IMR-90 (cell line): ENCODE data around the gene PDCL3. TPM values are rescaled to one million over a fixed set of nuclear protein-coding genes. Genes with fewer than 3 reads are reported as not detected.

Experiments used
- ATAC-seq: fragments of 200-7000 bp; cut with Tn5 transposase; 2 replicates; pipeline ENCODE4 v1.9.1; 2020; ENCODE audit warnings: low read depth, mild to moderate bottlenecking, moderate library complexity
- BruUV-seq: library from RNA; stranded (reverse); fragments of 400-500 nt; replicated peaks from 2 replicates; lab custom pipeline; 2021; lab: Mats Ljungman, UMichigan
- CTCF ChIA-PET: fragments of 300-600 bp; formaldehyde crosslinking; extraction: SDS; loops from one replicate; lab custom pipeline; 2021; ENCODE audit warnings: antibody characterized with exemption; lab: Yijun Ruan, JAX
- POLR2A ChIA-PET: fragments of 300-600 bp; sonication (Branson Sonifier 250); formaldehyde crosslinking; loops from one replicate; lab custom pipeline; 2022; ENCODE audit warnings: antibody characterized with exemption; ENCODE audit not compliant: unreplicated experiment; lab: Charles Lee
- DNase-seq: peaks from one replicate; pipeline ENCODE4 v3.0.0; 2013
- H2AFZ ChIP-seq: replicated peaks from 2 replicates; pipeline ENCODE3; 2013; ENCODE audit warnings: low read length, mild to moderate bottlenecking; ENCODE audit not compliant: poor library complexity
- H2AK5ac ChIP-seq: 2 replicates; pipeline ENCODE4 v1.6.1; 2013; ENCODE audit warnings: low read depth, low read length, inconsistent platforms
- H2AK9ac ChIP-seq: replicated peaks from 2 replicates; pipeline ENCODE3; 2013; ENCODE audit warnings: mild to moderate bottlenecking, low read depth, low read length, moderate library complexity; ENCODE audit not compliant: poor library complexity
- H2BK120ac ChIP-seq: 2 replicates; pipeline ENCODE4 v1.6.1; 2013; ENCODE audit warnings: low read depth, low read length, inconsistent platforms
- H2BK15ac ChIP-seq: 3 replicates; pipeline ENCODE4 v1.6.1; 2013; ENCODE audit warnings: low read depth, low read length, inconsistent platforms
- H2BK20ac ChIP-seq: 2 replicates; pipeline ENCODE4 v1.6.1; 2013; ENCODE audit warnings: low read depth, mild to moderate bottlenecking, inconsistent platforms, low read length, moderate library complexity
- H2BK5ac ChIP-seq: 2 replicates; pipeline ENCODE4 v1.6.1; 2013; ENCODE audit warnings: mild to moderate bottlenecking, low read depth, low read length, inconsistent platforms; ENCODE audit not compliant: poor library complexity, severe bottlenecking
- H3K14ac ChIP-seq: replicated peaks from 2 replicates; pipeline ENCODE4 v1.6.1; 2013; ENCODE audit warnings: low read depth, low read length, inconsistent platforms
- H3K18ac ChIP-seq: 2 replicates; pipeline ENCODE4 v1.6.1; 2013; ENCODE audit warnings: low read depth, low read length, control low read depth
- H3K23ac ChIP-seq: 2 replicates; pipeline ENCODE4 v1.6.1; 2013; ENCODE audit warnings: low read depth, low read length, inconsistent platforms
- H3K27ac ChIP-seq: 2 replicates; pipeline ENCODE4 v1.5.1; 2013; ENCODE audit warnings: mild to moderate bottlenecking, control low read depth, low read length; ENCODE audit not compliant: insufficient read depth
- H3K27me3 ChIP-seq: 2 replicates; pipeline ENCODE4 v1.6.1; 2013; ENCODE audit warnings: low read length; ENCODE audit not compliant: control insufficient read depth, insufficient read depth
- H3K36me3 ChIP-seq: 2 replicates; pipeline ENCODE4 v1.6.1; 2013; ENCODE audit warnings: low read length, mixed read lengths; ENCODE audit not compliant: control insufficient read depth, insufficient read depth
- H3K4ac ChIP-seq: 2 replicates; pipeline ENCODE4 v1.6.1; 2013; ENCODE audit warnings: low read depth, low read length, inconsistent platforms
- H3K4me1 ChIP-seq: 2 replicates; pipeline ENCODE4 v1.6.1; 2013; ENCODE audit warnings: low read length, mixed read lengths; ENCODE audit not compliant: control insufficient read depth, insufficient read depth
- H3K4me2 ChIP-seq: 2 replicates; pipeline ENCODE4 v1.6.1; 2013; ENCODE audit warnings: low read depth, mild to moderate bottlenecking, control low read depth, low read length, moderate library complexity
- H3K4me3 ChIP-seq: 2 replicates; pipeline ENCODE4 v1.5.1; 2013; ENCODE audit warnings: low read depth, mild to moderate bottlenecking, control low read depth, low read length, moderate library complexity; ENCODE audit not compliant: insufficient read depth
- H3K56ac ChIP-seq: 2 replicates; pipeline ENCODE4 v1.6.1; 2013; ENCODE audit warnings: low read length, inconsistent platforms; ENCODE audit not compliant: insufficient read depth; ENCODE audit errors: extremely low read depth
- H3K79me1 ChIP-seq, 2 experiments: 2 replicates each; pipeline ENCODE4 v1.6.1; 2013; ENCODE audit warnings: low read length in 2 of 2, inconsistent platforms in 1 of 2, low read depth in 1 of 2
- H3K9ac ChIP-seq: 2 replicates; pipeline ENCODE4 v1.6.1; 2013; ENCODE audit warnings: low read depth, low read length, control low read depth
- H3K9me1 ChIP-seq: 2 replicates; pipeline ENCODE4 v1.6.1; 2013; ENCODE audit warnings: low read length, inconsistent platforms; ENCODE audit not compliant: insufficient read depth
- H3K9me3 ChIP-seq: 2 replicates; pipeline ENCODE4 v1.6.1; 2013; ENCODE audit warnings: low read length; ENCODE audit not compliant: control insufficient read depth, insufficient read depth
- H4K20me1 ChIP-seq: 2 replicates; pipeline ENCODE4 v1.6.1; 2013; ENCODE audit warnings: low read length, inconsistent platforms; ENCODE audit not compliant: insufficient read depth
- H4K5ac ChIP-seq: 2 replicates; pipeline ENCODE4 v1.6.1; 2013; ENCODE audit warnings: mild to moderate bottlenecking, low read depth, low read length, control low read depth
- H4K8ac ChIP-seq, 2 experiments: 2 replicates each; pipeline ENCODE4 v1.6.1; 2013; ENCODE audit warnings: low read depth in 2 of 2, low read length in 2 of 2, control low read depth in 1 of 2, inconsistent platforms in 1 of 2
- H4K91ac ChIP-seq: 2 replicates; pipeline ENCODE4 v1.6.1; 2013; ENCODE audit warnings: low read depth, low read length, inconsistent platforms; ENCODE audit not compliant: insufficient read depth
- CTCF ChIP-seq: conservative IDR thresholded peaks from 2 replicates; pipeline ENCODE4 v1.5.1; 2012; ENCODE audit warnings: mild to moderate bottlenecking, low read depth, low read length, improper control_type of control experiment
- ELK1 ChIP-seq: fragments of 150-350 bp; IDR thresholded peaks from 2 replicates; pipeline ENCODE4 v1.6.1; 2016; ENCODE audit warnings: low read depth, mild to moderate bottlenecking, low read length, moderate library complexity, borderline replicate concordance
- MAZ ChIP-seq: IDR thresholded peaks from 2 replicates; pipeline ENCODE4 v1.6.1; 2012; ENCODE audit warnings: low read depth, mild to moderate bottlenecking, low read length, improper control_type of control experiment, moderate library complexity, borderline replicate concordance
- POLR2A ChIP-seq: IDR thresholded peaks from 2 replicates; pipeline ENCODE4 v1.6.1; 2012; ENCODE audit warnings: mild to moderate bottlenecking, low read depth, low read length
- USF2 ChIP-seq: fragments of 150-350 bp; IDR thresholded peaks from 2 replicates; pipeline ENCODE4 v1.6.1; 2017; ENCODE audit warnings: mild to moderate bottlenecking, antibody characterized with exemption, low read length, low read depth
- whole genome bisulfite sequencing, 2 experiments: methylation state at CpG; one replicate each; pipeline versions ENCODE4 v1.1.5 to v1.1.7; 2013; ENCODE audit warnings: missing lambda C conversion rate in 2 of 2; ENCODE audit not compliant: insufficient read length in 1 of 2; ENCODE audit errors: extremely low coverage in 2 of 2; 5-methylcytosine and 5-hydroxymethylcytosine counted together
- dilution Hi-C: fragments of 300-500 bp; cut with HindIII; formaldehyde crosslinking; loops from one replicate; pipeline ENCODE4 v1.14.3; 2018; ENCODE audit warnings: low sequenced_read_pairs; ENCODE audit not compliant: unreplicated experiment
- in situ Hi-C: fragments of 300-500 bp; cut with MboI; formaldehyde crosslinking; loops from 3 replicates; pipeline ENCODE4 v1.14.3; 2019; ENCODE audit warnings: low sequenced_read_pairs, inconsistent platforms, mixed read lengths
- intact Hi-C: fragments of 100-400 bp; cut with micrococcal nuclease; formaldehyde crosslinking; loops from 2 replicates; pipeline ENCODE4 v1.10.0; 2022
- polyA plus RNA-seq, 3 experiments: library from polyadenylated mRNA; depleted of rRNA; stranded (reverse); fragments of >200 nt; gene quantifications; 2 replicates each; pipeline ENCODE4 v1.2.3, GENCODE V29; 2012; ENCODE audit warnings: low replicate concordance in 1 of 3
- total RNA-seq: library from RNA; depleted of rRNA; stranded (reverse); fragments of >200 nt; gene quantifications from 2 replicates; pipeline ENCODE4 v1.2.3, GENCODE V29; 2012

Gene PDCL3
- total and polyA plus RNA-seq, 2 of the 4 experiments (the other 2 are of a cell fraction) = 9.5 to 26.4 TPM

- Histone ChIP-seq H4K8ac (no peak overlapping the region), H3K18ac (no peak overlapping the region), H2BK20ac (no peak overlapping the region), H4K5ac (no peak overlapping the region), H4K20me1 (no peaks in the 10 kb centered on the region), H2BK5ac (no peak overlapping the region), H4K91ac (no peak overlapping the region), H2BK120ac (no peak overlapping the region), H2AK5ac (no peak overlapping the region), H3K14ac (no peak overlapping the region), H2BK15ac (no peak overlapping the region), H3K9ac (no peak overlapping the region), H2AK9ac (no peak overlapping the region), H3K4me3 (no peak overlapping the region), H3K56ac (no peak overlapping the region), H3K9me3 (no peaks in the 10 kb centered on the region), H3K79me1 (no peaks in the 10 kb centered on the region), H3K4me2 (no peak overlapping the region), H3K27me3 (peaks cover 3% of the 10 kb centered on the region), H3K36me3 (no peaks in the 10 kb centered on the region), H3K27ac (no peak overlapping the region), H3K9me1 (no peaks in the 10 kb centered on the region), H3K4me1 (no peaks in the 10 kb centered on the region), H3K4ac (no peak overlapping the region), H2AFZ (no peak overlapping the region), H3K23ac (no peak overlapping the region)
- BruUV-seq = no TSS peak
- TF ChIP-seq CTCF = no peak
- no peak for TF ChIP-seq USF2
- TF ChIP-seq POLR2A = no peak
- no peak for TF ChIP-seq ELK1
- no peak for TF ChIP-seq MAZ
- no peak for DNase-seq
- no CpG with 5 or more reads among the region's 1 CpG for WGBS, 2 experiments
- intact Hi-C loops = no loop called here
- ChIA-PET POLR2A (no interaction called here), CTCF (no interaction called here)
- no peak for ATAC-seq
- dilution Hi-C loops = no loop called here
- in situ Hi-C loops = no loop called here
Measured at GRCh38 chr2:100517556-100517955, 45.2 kb upstream of the PDCL3 start.
